Adipose tissue (tissue), 3 donors: ENCODE results near the gene SPTBN4. TPM values are rescaled to one million over a fixed set of nuclear protein-coding genes. Genes with fewer than 3 reads are reported as not detected.
"Not testable (repeated sequence)": the region's sequence is repeated elsewhere in the genome, so short reads cannot be mapped to it uniquely, and the experiment has no call there.

Experiments
- H3K27ac ChIP-seq: one replicate; pipeline ENCODE4 v1.5.1; 2013; ENCODE audit warnings: low read depth, low read length
- WGBS, 3 donors: extraction: QIAGEN DNeasy Blood & Tissue Kit; methylation state at CpG; one replicate each; pipeline ENCODE4 v1.1.7; 2013; 5-methylcytosine and 5-hydroxymethylcytosine counted together
- polyA plus RNA-seq, 3 donors: library from polyadenylated mRNA; stranded (reverse); fragments of 200-250 nt; gene quantifications; one replicate each; pipeline ENCODE4 v1.2.3, GENCODE V29; 2013
- donor health status: healthy with polysubstance abuse.
- donor health status: Bipolar disorder and iron deficiency.
- donor health status: healthy.

SPTBN4 gene
- polyA plus RNA-seq, 3 donors = 1.3 to 4.1 (median 2.2) TPM

- 62 to 96% (median 73%) methylated on average over 1 of the region's 1 CpG for WGBS, 3 donors
- H3K27ac ChIP-seq = no peak overlapping the region
These were observed 27.5 kb downstream of the SPTBN4 start for GRCh38 chr19:40494191-40494838.

- WGBS, 3 donors = 85 to 93% (median 90%) methylated on average over 12 of the region's 12 CpGs
- H3K27ac ChIP-seq = no peak overlapping the region
These were observed 30.4 kb downstream of the SPTBN4 start for GRCh38 chr19:40497214-40497613.

- no peak overlapping the region for H3K27ac ChIP-seq
- WGBS, 3 donors = 83 to 90% (median 88%) methylated on average over 5 of the region's 5 CpGs
These were observed 32.5 kb downstream of the SPTBN4 start for GRCh38 chr19:40499320-40499719.

- not testable (repeated sequence) for H3K27ac ChIP-seq
- WGBS, 3 donors = 81 to 89% (median 86%) methylated on average over 8 of the region's 8 CpGs
These were observed 34.1 kb downstream of the SPTBN4 start for GRCh38 chr19:40500678-40501530.

- no peak overlapping the region for H3K27ac ChIP-seq
- 81 to 86% (median 81%) methylated on average over 4 of the region's 4 CpGs for WGBS, 3 donors
These were observed 34.8 kb downstream of the SPTBN4 start for GRCh38 chr19:40501599-40501998.

GRCh38 chr19:40502081-40502480 lies 35.3 kb downstream of the SPTBN4 start:
- no peak overlapping the region for H3K27ac ChIP-seq
- WGBS, 3 donors = 81 to 85% (median 84%) methylated on average over 9 to 13 of the region's 13 CpGs

- 35 to 65% (median 55%) methylated on average over 6 of the region's 6 CpGs for WGBS, 3 donors
- H3K27ac ChIP-seq = no peak overlapping the region
These were observed 36.0 kb downstream of the SPTBN4 start for GRCh38 chr19:40502647-40503319.

- H3K27ac ChIP-seq = no peak overlapping the region
- 43 to 45% (median 45%) methylated on average over 1 of the region's 1 CpG for whole genome bisulfite sequencing, 3 donors
These were observed 36.5 kb downstream of the SPTBN4 start for GRCh38 chr19:40503320-40503695.

GRCh38 chr19:40506099-40506498 lies 39.3 kb downstream of the SPTBN4 start:
- WGBS, 3 donors = 62 to 75% (median 68%) methylated on average over 9 of the region's 9 CpGs
- no peak overlapping the region for H3K27ac ChIP-seq

- no peak overlapping the region for H3K27ac ChIP-seq
- 58 to 67% (median 66%) methylated on average over 2 of the region's 2 CpGs for WGBS, 3 donors
These were observed 41.1 kb downstream of the SPTBN4 start for GRCh38 chr19:40507892-40508291.

- no peak overlapping the region for H3K27ac ChIP-seq
- WGBS, 3 donors = 76 to 80% (median 79%) methylated on average over 8 of the region's 8 CpGs
These were observed 42.0 kb downstream of the SPTBN4 start for GRCh38 chr19:40508739-40509260.

GRCh38 chr19:40510526-40511115 lies 43.8 kb downstream of the SPTBN4 start:
- WGBS, 3 donors = 82 to 86% (median 85%) methylated on average over 7 of the region's 7 CpGs
- no peak overlapping the region for H3K27ac ChIP-seq

- H3K27ac ChIP-seq = no peak overlapping the region
- WGBS, 3 donors = 80 to 86% (median 83%) methylated on average over 6 of the region's 6 CpGs
These were observed 44.7 kb downstream of the SPTBN4 start for GRCh38 chr19:40511487-40511886.

GRCh38 chr19:40512110-40512472 lies 45.3 kb downstream of the SPTBN4 start:
- H3K27ac ChIP-seq = no peak overlapping the region
- WGBS, 3 donors = 11 to 21% (median 17%) methylated on average over 1 of the region's 1 CpG

- 5 to 12% (median 9%) methylated on average over 81 to 105 of the region's 105 CpGs for WGBS, 3 donors
- H3K27ac ChIP-seq = no peak overlapping the region
These were observed 45.9 kb downstream of the SPTBN4 start for GRCh38 chr19:40512473-40513344.

- H3K27ac ChIP-seq = no peak overlapping the region
- 63 to 67% (median 66%) methylated on average over 27 of the region's 27 CpGs for WGBS, 3 donors
These were observed 46.5 kb downstream of the SPTBN4 start for GRCh38 chr19:40513345-40513678.

- WGBS, 3 donors = 74 to 91% (median 82%) methylated on average over 4 of the region's 4 CpGs
These were observed 47.0 kb downstream of the SPTBN4 start for GRCh38 chr19:40513741-40514315.

GRCh38 chr19:40517248-40517647 lies 50.4 kb downstream of the SPTBN4 start:
- 81 to 87% (median 82%) methylated on average over 9 of the region's 9 CpGs for WGBS, 3 donors
- H3K27ac ChIP-seq = no peak overlapping the region

More at GRCh38 chr19:40513741-40514315, 47.0 kb downstream of the SPTBN4 start:
- no peak overlapping the region for H3K27ac ChIP-seq
